ENCODE data around the gene VARS2. TPM values are rescaled to one million over a fixed set of nuclear protein-coding genes. Genes with fewer than 3 reads are reported as not detected.

Gene VARS2
- total RNA-seq, 1 experiment from 2014 or later, result 28.2 TPM

- DNase-seq (ENCODE audit: low spot score), result peak; percentile 42
Observed at GRCh38 chr6:30884521-30885480, 29.2 kb upstream of the VARS2 start.

GRCh38 chr6:30885481-30885998 lies 28.5 kb upstream of the VARS2 start:
- peak; percentile 33 for DNase-seq (ENCODE audit: low spot score)

GRCh38 chr6:30885999-30886896 lies 27.8 kb upstream of the VARS2 start:
- DNase-seq (ENCODE audit: low spot score), result peak; percentile 89

GRCh38 chr6:30886897-30887255 lies 27.2 kb upstream of the VARS2 start:
- no peak for DNase-seq (ENCODE audit: low spot score)

- peak; percentile 64 for DNase-seq (ENCODE audit: low spot score)
Observed at GRCh38 chr6:30887901-30888815, 25.9 kb upstream of the VARS2 start.

- no peak for DNase-seq (ENCODE audit: low spot score)
Observed at GRCh38 chr6:30888816-30889495, 25.1 kb upstream of the VARS2 start.

GRCh38 chr6:30889496-30889885 lies 24.5 kb upstream of the VARS2 start:
- no peak for DNase-seq (ENCODE audit: low spot score)

GRCh38 chr6:30889921-30890645 lies 24.0 kb upstream of the VARS2 start:
- no peak for DNase-seq (ENCODE audit: low spot score)

- no peak for DNase-seq (ENCODE audit: low spot score)
Observed at GRCh38 chr6:30890646-30891449, 23.2 kb upstream of the VARS2 start.

- no peak for DNase-seq (ENCODE audit: low spot score)
Observed at GRCh38 chr6:30891450-30891723, 22.7 kb upstream of the VARS2 start.

- no peak for DNase-seq (ENCODE audit: low spot score)
Observed at GRCh38 chr6:30891816-30892538, 22.1 kb upstream of the VARS2 start.

- DNase-seq (ENCODE audit: low spot score), result no peak
Observed at GRCh38 chr6:30893001-30893591, 20.9 kb upstream of the VARS2 start.

- no peak for DNase-seq (ENCODE audit: low spot score)
Observed at GRCh38 chr6:30893666-30894065, 20.4 kb upstream of the VARS2 start.

GRCh38 chr6:30894381-30894780 lies 19.7 kb upstream of the VARS2 start:
- no peak for DNase-seq (ENCODE audit: low spot score)

- no peak for DNase-seq (ENCODE audit: low spot score)
Observed at GRCh38 chr6:30894935-30895334, 19.1 kb upstream of the VARS2 start.

GRCh38 chr6:30895343-30895742 lies 18.7 kb upstream of the VARS2 start:
- no peak for DNase-seq (ENCODE audit: low spot score)

- no peak for DNase-seq (ENCODE audit: low spot score)
Observed at GRCh38 chr6:30896541-30896940, 17.5 kb upstream of the VARS2 start.

GRCh38 chr6:30897882-30898281 lies 16.2 kb upstream of the VARS2 start:
- no peak for DNase-seq (ENCODE audit: low spot score)

All from A172 (cell line).